EL (cell line): Measurements from ENCODE around the gene EML1.
"Not testable (repeated sequence)": the region's sequence is repeated elsewhere in the genome, so short reads cannot be mapped to it uniquely, and the experiment has no call there.

Experiments used
- DNase-seq: peaks from one replicate; pipeline ENCODE4 v3.0.0-alpha.2; 2016

Gene EML1

GRCh38 chr14:99756796-99757195 is 36.4 kb upstream of the EML1 start:
- DNase-seq, result no peak

- DNase-seq, result peak; percentile 97
Measured at GRCh38 chr14:99757331-99758070, 35.7 kb upstream of the EML1 start.

GRCh38 chr14:99758121-99758821 is 34.9 kb upstream of the EML1 start:
- peak; percentile 99 for DNase-seq

- no peak for DNase-seq
Measured at GRCh38 chr14:99758872-99759545, 34.2 kb upstream of the EML1 start.

DNA sequence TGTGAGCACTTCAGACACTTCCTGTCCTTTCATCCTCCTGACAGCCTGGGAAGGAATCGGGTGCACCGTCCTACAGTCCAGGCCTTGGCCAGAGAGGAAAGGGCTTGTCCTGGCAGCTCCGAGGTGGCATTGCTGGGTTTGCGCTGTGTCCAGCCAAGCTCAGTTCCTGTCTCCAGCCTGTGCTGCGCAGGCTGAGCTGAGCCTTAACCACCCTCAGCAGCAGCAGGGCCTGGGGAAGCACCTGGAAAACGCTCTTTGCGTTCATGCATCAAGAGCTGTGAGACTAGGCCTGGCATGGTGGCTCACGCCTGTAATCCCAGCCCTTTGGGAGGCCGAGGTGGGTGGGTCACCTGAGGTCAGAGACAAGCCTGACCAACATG is 33.7 kb upstream of the EML1 start:
- no peak for DNase-seq

- DNase-seq, result no peak
Measured at GRCh38 chr14:99760817-99761216, 32.4 kb upstream of the EML1 start.

- DNase-seq, result not testable (repeated sequence)
Measured at GRCh38 chr14:99762911-99763310, 30.3 kb upstream of the EML1 start.

DNA sequence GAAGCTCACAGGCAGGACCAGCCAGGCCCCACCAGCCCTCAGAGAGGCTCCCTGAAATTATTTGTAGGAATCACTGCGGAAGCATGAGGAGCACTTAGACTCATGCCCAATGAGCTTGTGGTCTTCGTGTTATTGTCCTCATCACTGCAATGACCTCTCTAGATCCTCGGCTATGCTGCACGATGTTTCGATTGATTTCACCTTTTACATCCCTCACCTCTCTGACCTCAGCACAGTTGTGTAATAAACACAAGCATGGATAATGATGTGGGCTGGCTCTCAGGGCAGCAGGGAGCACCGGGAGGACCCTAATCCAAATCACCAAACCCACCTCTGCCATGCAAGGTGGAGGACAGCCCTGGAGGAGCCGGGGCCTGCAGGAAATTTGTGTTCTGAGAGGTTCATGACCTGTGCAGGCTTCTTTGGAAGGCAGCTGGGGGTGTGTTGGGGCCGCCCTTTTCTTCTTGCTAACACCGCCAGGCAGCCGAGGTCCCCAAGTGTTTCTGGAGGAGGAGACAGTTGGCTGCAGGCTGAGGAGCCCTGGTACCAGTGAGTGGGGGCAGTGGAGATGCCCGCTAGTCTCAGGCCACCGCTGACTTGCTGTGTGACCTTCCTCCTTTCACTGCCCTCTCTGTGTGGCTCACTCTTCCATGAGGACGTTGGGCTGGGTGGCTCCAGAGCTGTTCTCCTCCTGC is 29.5 kb upstream of the EML1 start:
- no peak for DNase-seq

DNA sequence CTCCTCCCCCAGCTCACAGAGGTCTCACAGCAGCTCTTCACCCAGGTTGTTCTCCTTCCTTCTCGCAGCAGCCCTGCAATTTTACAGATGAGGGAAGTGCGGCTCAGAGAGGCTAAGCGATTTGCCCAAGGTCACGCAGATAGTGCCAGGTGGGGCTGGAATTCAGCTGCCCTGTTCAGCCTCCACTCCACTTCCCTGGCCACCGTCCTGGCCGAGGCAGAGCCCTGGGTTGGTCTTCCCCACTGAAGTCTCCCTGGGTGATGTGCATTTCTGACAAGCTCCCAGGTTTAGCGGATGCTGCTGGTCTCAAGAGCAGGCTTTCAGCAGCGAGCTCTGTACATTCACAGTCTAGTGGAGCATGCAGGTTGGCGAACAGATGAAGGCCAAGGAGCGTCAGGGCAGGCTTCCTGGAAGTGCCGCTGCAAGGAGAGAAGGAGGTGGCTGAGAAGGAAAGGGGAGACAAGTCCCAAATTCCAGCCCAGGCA is 28.9 kb upstream of the EML1 start:
- DNase-seq, result no peak

DNA sequence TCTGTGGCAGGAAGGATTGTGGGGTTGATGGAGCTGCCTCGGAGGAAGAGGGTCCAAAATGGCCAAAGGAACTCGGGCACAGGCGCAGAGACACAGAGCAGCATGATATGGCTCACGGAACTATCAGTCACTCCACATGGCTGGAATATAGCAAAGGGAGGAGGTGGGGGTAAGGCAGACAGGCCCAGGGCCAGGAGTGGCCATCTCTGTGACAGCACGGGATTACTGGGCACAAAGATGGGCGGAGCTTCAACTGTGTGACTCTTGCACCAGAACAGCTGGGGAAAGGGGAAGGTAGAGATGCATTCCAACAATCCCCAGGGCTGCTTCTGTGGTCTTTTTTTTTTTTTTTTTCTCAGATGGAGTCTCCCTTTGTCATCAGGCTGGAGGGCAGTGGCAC is 24.8 kb upstream of the EML1 start:
- DNase-seq, result peak; percentile 40

DNA sequence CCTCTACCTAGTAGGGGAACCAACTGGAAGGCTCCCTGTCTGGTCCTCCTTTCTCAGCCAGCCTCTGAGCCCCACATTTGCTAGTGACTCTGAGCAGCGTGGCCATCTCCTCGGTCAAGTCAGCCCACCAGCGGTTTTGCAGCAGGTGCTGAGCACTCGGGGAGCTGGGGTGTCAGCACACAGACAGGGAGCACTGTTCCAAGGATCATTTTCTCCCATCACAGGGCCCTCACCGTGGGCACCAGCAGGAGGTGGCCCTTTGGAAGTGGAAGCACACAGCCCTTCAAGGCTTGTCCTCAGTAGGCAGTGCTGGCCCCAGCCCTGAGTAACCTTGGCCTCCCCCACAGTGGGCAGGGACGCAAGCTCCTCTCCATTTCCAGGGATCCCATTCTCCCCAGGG is 24.1 kb upstream of the EML1 start:
- DNase-seq, result no peak

DNA sequence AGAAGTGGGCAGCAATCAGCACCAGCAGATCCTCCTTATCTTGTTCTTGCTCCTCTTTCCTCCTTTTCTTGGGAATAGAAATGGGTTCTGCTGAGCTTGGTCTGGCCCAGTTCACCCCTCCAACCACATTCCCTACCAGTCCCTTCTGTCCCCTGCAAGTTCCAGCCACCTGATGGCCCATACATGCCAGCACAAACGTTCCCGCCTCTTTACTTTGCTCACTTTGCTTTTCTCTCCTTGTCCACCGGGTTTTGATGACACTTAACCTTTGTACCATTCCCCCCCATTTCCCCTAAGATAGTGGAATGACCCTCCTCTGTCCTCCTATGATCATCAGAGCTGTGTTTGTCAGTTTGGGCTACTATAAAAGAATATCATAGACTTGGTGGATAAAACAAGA is 23.4 kb upstream of the EML1 start:
- DNase-seq, result no peak

DNA sequence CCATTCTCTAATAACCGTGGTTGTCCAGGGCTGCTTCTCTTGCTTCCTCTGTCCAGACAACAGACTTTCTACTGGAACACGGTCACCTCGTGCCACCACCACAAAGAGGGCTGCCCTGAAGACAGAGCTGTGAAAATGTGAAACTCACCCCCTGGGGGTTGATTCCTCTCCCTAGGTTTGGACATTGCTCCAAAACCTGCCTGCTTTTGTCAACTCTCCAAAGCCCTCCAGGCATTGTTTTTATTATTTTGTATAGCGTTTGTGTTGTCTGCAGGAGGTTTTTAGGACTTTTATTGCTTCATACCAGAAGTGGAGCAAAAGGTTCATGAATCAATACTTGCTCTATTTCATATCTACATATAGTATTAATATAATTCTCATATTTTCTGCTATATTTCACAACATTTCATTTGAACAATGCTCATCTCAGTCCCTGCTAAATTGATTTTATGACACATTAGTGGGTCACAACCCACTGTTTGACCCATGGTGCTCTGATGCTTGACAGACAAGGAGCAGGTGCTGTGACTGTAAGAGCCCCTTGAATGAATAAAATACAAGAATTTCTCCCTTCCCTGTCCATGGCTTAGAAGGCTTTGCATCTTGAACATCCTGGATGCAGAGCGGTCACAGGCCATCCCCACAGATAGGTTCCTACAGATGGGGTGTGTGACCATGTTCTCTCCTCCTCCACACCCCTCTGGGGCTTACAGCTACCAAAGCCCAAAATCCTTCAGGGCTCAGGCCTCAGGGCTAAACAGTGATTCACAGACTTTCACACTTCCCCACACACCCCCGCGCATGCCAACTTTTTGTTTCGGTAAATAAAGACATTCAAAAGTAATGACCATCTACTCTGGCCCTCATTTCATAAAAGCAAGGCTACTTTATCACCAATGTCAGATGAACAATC is 20.6 kb upstream of the EML1 start:
- peak; percentile 73 for DNase-seq

DNA sequence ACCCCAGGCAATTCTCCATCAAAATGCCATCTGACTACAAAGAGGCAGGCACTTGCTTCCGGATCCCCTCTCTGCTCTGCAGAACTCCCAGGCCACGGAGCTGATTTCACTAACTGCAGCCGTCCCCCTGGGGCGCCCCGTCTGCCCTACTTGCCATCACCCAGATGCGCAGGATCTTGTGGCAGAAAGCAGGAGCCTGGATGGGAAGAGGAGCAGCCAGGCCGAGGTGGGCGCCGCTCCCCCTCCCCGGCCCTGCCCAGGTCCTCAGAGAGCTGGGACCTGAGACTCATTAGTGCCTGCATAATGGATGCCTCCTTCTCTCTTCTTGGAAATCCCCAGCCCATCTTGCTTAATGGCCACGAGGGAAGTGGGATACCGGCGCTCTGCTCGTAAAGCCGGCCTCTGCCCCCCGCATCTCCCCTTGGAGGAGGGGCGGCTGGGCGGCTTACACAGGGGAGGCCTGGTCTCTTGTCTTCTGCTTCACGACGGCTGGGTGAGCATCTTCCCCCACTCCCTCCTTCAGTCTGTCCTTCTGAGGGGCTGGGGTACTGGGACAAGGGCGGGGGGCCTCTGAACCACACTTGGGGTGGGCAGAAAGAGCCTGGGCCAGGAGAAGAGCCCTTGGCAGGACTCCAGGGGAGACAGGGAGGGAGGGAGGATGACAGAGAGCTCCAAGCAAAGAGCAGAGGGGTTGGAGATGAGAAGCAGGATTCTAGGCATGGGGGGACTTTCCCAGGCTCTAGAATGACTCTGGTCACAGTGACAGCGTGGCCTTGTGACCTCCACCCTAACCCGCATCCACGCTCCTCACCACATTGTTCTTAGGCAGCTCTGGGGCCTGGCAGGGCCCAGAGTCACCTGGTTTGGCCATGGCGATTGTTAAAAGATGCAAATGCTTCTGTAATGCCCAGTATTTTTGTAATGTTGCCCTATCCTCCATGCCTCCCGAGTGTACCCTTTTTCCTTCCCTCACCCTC is 19.4 kb upstream of the EML1 start:
- DNase-seq, result no peak

DNA sequence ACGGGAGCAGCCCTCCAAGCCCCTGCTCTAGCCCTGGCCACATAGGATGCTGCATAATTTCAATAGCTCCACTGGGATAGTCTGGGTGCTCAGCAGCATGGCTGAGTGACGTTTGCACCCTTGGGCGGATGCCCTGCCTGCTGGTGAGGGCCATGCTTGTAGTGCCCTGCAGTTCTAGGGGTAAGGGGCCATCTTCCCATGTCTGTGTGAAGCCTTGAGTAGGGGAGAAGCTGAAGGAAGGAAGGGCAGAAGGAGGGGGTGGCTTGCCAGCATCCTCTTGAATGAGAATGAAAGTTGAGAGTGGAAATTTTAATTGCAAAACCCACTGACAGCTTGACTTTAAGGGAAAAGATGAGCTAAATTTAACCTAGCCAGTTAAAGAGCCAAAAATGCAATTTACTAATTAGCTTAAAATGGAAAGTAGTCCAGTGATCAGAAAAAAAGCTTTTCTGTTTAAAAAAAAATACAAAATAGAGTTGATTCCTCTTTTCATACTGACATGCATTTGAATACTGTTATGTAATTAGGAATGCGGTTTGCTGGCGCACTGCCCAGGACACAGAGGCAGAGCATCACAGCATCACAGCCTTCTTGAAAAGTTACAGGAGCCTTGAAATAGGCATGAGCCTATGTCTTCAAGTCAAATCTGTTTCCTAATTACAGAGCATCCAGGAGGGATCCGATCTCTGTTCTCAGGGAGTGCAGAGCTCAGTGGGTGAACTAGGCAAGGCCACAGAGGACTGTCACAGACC is 18.5 kb upstream of the EML1 start:
- peak; percentile 58 for DNase-seq

DNA sequence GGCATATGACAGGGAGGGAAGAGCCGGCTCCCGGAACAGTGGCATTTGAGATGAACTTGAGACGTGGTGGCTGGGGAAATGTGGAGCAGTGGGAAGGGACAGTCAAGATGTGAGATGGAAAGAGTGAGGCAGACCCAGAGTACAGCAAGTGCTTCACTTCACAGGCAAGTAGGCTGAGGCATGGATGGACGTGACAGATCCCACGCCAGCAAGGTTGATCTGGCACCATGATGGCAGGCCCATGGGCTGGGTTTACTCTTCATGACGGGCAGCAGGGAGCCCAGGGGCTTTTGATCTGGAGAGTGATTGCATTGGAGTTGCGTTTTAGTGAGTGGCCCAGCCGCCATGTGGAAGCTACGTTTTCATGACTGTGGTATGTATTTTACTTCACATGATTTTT is 17.9 kb upstream of the EML1 start:
- DNase-seq, result no peak

- no peak for DNase-seq
Measured at GRCh38 chr14:99777951-99778350, 15.3 kb upstream of the EML1 start.

DNA sequence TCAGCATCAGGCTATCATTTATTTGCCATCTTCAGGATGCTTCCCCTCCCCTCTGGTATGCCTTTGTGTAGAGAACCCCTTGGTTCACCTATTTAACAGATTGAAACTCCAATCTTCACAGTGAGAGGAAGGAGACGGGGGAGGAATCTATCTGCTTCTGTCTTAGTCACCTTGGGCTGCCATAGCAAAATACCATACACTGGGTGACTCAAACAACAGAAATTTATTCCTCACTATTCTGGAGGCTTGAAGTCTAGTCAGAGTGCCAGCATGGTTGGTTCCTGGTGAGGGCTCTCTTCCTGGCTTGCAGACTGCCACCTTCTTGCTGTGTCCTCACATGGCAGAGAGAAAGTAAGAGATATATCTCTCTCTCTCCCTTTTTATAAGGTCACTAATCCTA is 13.5 kb upstream of the EML1 start:
- DNase-seq, result peak; percentile 82

- no peak for DNase-seq
Measured at GRCh38 chr14:99780690-99781089, 12.5 kb upstream of the EML1 start.

DNA sequence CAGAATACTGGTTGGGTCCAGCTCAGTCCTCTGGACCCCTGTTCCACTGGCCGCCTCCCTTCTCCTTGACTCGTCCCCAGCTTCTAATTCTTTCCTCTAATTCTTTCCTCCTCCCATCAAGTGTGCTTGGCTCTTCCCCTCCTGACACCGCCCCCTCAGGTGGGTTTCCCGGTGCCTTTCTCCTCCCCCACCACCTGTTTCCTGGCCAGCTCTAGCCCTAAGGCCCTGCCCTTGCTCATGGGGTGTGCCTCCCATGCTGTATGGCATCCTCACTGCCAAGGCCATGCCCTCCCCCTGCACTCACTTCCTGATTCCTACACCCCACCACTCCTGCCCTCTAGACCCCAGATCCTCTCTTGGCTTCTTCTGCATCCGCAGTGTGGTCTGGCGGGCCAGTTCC is 12.1 kb upstream of the EML1 start:
- DNase-seq, result no peak
